Epithelial cell of proximal tubule (primary cell): ENCODE data around the gene LRMDA. TPM values are rescaled to one million over a fixed set of nuclear protein-coding genes. Genes with fewer than 3 reads are reported as not detected.

Source experiments
- DNase-seq: peaks from one replicate; pipeline ENCODE4 v3.0.0-alpha.2; 2011; ENCODE audit warnings: low read depth
- H3K4me3 ChIP-seq: 2 replicates; pipeline ENCODE4 v1.5.1; 2011; ENCODE audit warnings: low read depth, mild to moderate bottlenecking, low read length
- CTCF ChIP-seq: conservative IDR thresholded peaks from 2 replicates; pipeline ENCODE4 v1.5.1; 2012; ENCODE audit warnings: low read depth, mild to moderate bottlenecking, low read length
- total RNA-seq: library from RNA; depleted of rRNA; stranded (reverse); fragments of >200 nt; gene quantifications from 2 replicates; pipeline ENCODE4 v1.2.3, GENCODE V29; 2015

LRMDA gene
- total RNA-seq, result 0.75 and 7.2 TPM in 2 replicates

GRCh38 chr10:75431180-75432111 lies at the start of gene LRMDA:
Gene LRMDA, plus strand, starts transcription at chr10:75431624.
- H3K4me3 ChIP-seq, result peak within 1 kb of the TSS; percentile 80
- TF ChIP-seq CTCF, result no peak
- DNase-seq, result no peak

DNA sequence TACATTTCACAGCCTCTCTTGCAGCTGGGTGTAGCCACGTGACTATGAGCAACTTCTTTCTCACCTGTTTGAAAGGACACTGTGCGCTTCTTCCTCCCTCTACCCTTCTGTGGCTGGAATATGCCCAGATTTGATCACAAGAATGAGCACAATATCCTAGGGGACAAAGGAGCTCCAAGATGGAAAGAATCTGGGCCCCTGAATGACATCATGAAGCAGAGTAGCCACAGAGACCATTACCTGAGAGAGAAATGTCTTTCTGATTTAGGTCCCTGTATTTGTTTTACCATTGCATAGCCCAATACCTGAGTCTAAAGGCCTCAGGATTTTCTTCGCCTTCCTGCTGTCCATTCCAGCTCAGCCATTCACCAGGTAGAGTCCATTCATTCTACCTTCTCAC lies 45.3 kb upstream of the LRMDA start:
- no peak overlapping the region for H3K4me3 ChIP-seq
- TF ChIP-seq CTCF, result no peak
- DNase-seq, result no peak

GRCh38 chr10:75388082-75388481 lies 43.3 kb upstream of the LRMDA start:
- TF ChIP-seq CTCF, result no peak
- H3K4me3 ChIP-seq, result no peak overlapping the region
- DNase-seq, result no peak

- TF ChIP-seq CTCF, result no peak
- no peak overlapping the region for H3K4me3 ChIP-seq
- no peak for DNase-seq
These were observed 41.2 kb upstream of the LRMDA start for GRCh38 chr10:75390178-75390577.

GRCh38 chr10:75392271-75392670 lies 39.2 kb upstream of the LRMDA start:
- no peak for TF ChIP-seq CTCF
- H3K4me3 ChIP-seq, result no peak overlapping the region
- no peak for DNase-seq

GRCh38 chr10:75392744-75393143 lies 38.7 kb upstream of the LRMDA start:
- no peak for TF ChIP-seq CTCF
- DNase-seq, result no peak
- H3K4me3 ChIP-seq, result no peak overlapping the region

- H3K4me3 ChIP-seq, result no peak overlapping the region
- no peak for TF ChIP-seq CTCF
- no peak for DNase-seq
These were observed 37.2 kb upstream of the LRMDA start for GRCh38 chr10:75394221-75394620.
